Hepatocyte (in vitro differentiated cells): ENCODE data around the gene CFAP206. TPM values are rescaled to one million over a fixed set of nuclear protein-coding genes. Genes with fewer than 3 reads are reported as not detected.

ENCODE experiments used
- DNase-seq: peaks from one replicate; pipeline ENCODE4 v3.0.0-alpha.2; 2016; ENCODE audit warnings: low spot score
- H2AFZ ChIP-seq: fragments of 200-600 bp; sonication (generic); 2 replicates; pipeline ENCODE4 v1.6.0; 2016; ENCODE audit warnings: antibody characterized with exemption, mild to moderate bottlenecking
- H3K27ac ChIP-seq: fragments of 200-600 bp; sonication (generic); 2 replicates; pipeline ENCODE4 v1.5.1; 2016; ENCODE audit warnings: mild to moderate bottlenecking
- H3K27me3 ChIP-seq: fragments of 200-600 bp; sonication (generic); 2 replicates; pipeline ENCODE4 v1.6.1; 2016
- H3K36me3 ChIP-seq: fragments of 200-600 bp; sonication (generic); replicated peaks from 2 replicates; pipeline ENCODE4 v1.5.1; 2016; ENCODE audit warnings: low read depth; ENCODE audit not compliant: insufficient read depth
- H3K4me1 ChIP-seq: fragments of 200-600 bp; sonication (generic); 2 replicates; pipeline ENCODE4 v1.5.1; 2016; ENCODE audit warnings: mild to moderate bottlenecking, moderate library complexity; ENCODE audit not compliant: insufficient read depth
- H3K4me2 ChIP-seq: fragments of 200-600 bp; sonication (generic); 2 replicates; pipeline ENCODE4 v1.6.0; 2016
- H3K4me3 ChIP-seq: fragments of 200-600 bp; sonication (generic); 2 replicates; pipeline ENCODE4 v1.5.1; 2016; ENCODE audit warnings: mild to moderate bottlenecking
- H3K79me2 ChIP-seq: fragments of 200-600 bp; sonication (generic); 2 replicates; pipeline ENCODE4 v1.6.0; 2017; ENCODE audit warnings: mild to moderate bottlenecking
- H3K9me2 ChIP-seq: fragments of 200-600 bp; sonication (generic); replicated peaks from 2 replicates; pipeline ENCODE4 v1.6.0; 2017; ENCODE audit warnings: mild to moderate bottlenecking; ENCODE audit not compliant: insufficient read depth
- H3K9me3 ChIP-seq: fragments of 200-600 bp; sonication (generic); 2 replicates; pipeline ENCODE4 v1.5.1; 2016; ENCODE audit warnings: low read depth, mild to moderate bottlenecking
- H4K20me1 ChIP-seq: fragments of 200-600 bp; sonication (generic); 2 replicates; pipeline ENCODE4 v1.6.0; 2016; ENCODE audit warnings: mild to moderate bottlenecking; ENCODE audit not compliant: insufficient read depth, poor library complexity, severe bottlenecking
- CTCF ChIP-seq: fragments of 200-600 bp; sonication (generic); IDR thresholded peaks from 2 replicates; pipeline ENCODE4 v1.5.1; 2016; ENCODE audit warnings: antibody characterized with exemption, mild to moderate bottlenecking; ENCODE audit not compliant: poor library complexity
- EZH2 ChIP-seq: fragments of 200-600 bp; sonication (generic); IDR thresholded peaks from 2 replicates; pipeline ENCODE4 v1.6.1; 2016; ENCODE audit warnings: antibody characterized with exemption, mild to moderate bottlenecking, borderline replicate concordance
- EZH2phosphoT487 ChIP-seq: fragments of 200-600 bp; sonication (generic); IDR thresholded peaks from one replicate; pipeline ENCODE4 v1.6.1; 2018; ENCODE audit warnings: antibody characterized with exemption, mild to moderate bottlenecking, low read depth, moderate library complexity; ENCODE audit not compliant: unreplicated experiment, severe bottlenecking
- WGBS: methylation state at CpG from one replicate; pipeline ENCODE4 v1.1.6; 2016; ENCODE audit warnings: low lambda C conversion rate; ENCODE audit errors: missing lambda C conversion rate; 5-methylcytosine and 5-hydroxymethylcytosine counted together
- polyA plus RNA-seq: library from polyadenylated mRNA; unstranded; fragments of >200 nt; fragmentation: Nextera tagmentation; extraction: Ambion mirVana; gene quantifications from 2 replicates; pipeline ENCODE4 v1.2.1, GENCODE V29; 2016
- total RNA-seq: library from RNA; depleted of rRNA; stranded (reverse); fragments of >200 nt; gene quantifications from 2 replicates; pipeline ENCODE4 v1.2.3, GENCODE V29; 2014

The CFAP206 gene
- total and polyA plus RNA-seq, 2 experiments from 2014 or later = 0.20 TPM; not detected in 1

GRCh38 chr6:87472525-87473418, 65.0 kb downstream of the CFAP206 start, which contains the start of gene SLC35A1:
TSS of gene SLC35A1 (plus strand) at chr6:87472974. CDS start at chr6:87473004, 30 bp downstream.
- H3K36me3 ChIP-seq = no peaks in the 10 kb centered on the region
- no peaks in the 10 kb centered on the region for H3K27me3 ChIP-seq
- H3K4me3 ChIP-seq = peak within 1 kb of the TSS; percentile 97
- H3K9me3 ChIP-seq = no peaks in the 10 kb centered on the region
- peak; percentile 89 for DNase-seq
- peak within 1 kb of the TSS; percentile 93 for H3K4me2 ChIP-seq
- peaks cover 5% of the 10 kb centered on the region for H4K20me1 ChIP-seq
- WGBS = under 1% methylated on average over 49 of the region's 70 CpGs
- H3K79me2 ChIP-seq = peaks cover 36% of the 10 kb centered on the region
- peaks cover 7% of the 10 kb centered on the region for H3K4me1 ChIP-seq
- H3K9me2 ChIP-seq = no peaks in the 10 kb centered on the region
- peak within 1 kb of the TSS; percentile 95 for H3K27ac ChIP-seq
- TF ChIP-seq EZH2 (no peak), CTCF (no peak), EZH2phosphoT487 (no peak)
- peak within 1 kb of the TSS; percentile 92 for H2AFZ ChIP-seq

GRCh38 chr6:87473419-87473903, 65.7 kb downstream of the CFAP206 start:
- Histone ChIP-seq H3K27ac (peak overlapping the region; percentile 95), H3K4me2 (peak overlapping the region; percentile 93), H3K27me3 (no peaks in the 10 kb centered on the region), H3K4me3 (peak overlapping the region; percentile 97), H3K79me2 (peaks cover 36% of the 10 kb centered on the region), H3K9me2 (no peaks in the 10 kb centered on the region), H3K4me1 (peaks cover 7% of the 10 kb centered on the region), H3K9me3 (no peaks in the 10 kb centered on the region), H3K36me3 (no peaks in the 10 kb centered on the region), H2AFZ (peak overlapping the region; percentile 92), H4K20me1 (peaks cover 5% of the 10 kb centered on the region)
- 5% methylated on average over 15 of the region's 15 CpGs for WGBS
- no peak for TF ChIP-seq EZH2
- no peak for TF ChIP-seq EZH2phosphoT487
- no peak for TF ChIP-seq CTCF
- peak; percentile 75 for DNase-seq

GRCh38 chr6:87481931-87482330, 74.2 kb downstream of the CFAP206 start:
- TF ChIP-seq CTCF = no peak
- TF ChIP-seq EZH2phosphoT487 = no peak
- no peak for TF ChIP-seq EZH2
- H3K27ac ChIP-seq = no peak overlapping the region
- 78% methylated on average over 3 of the region's 3 CpGs for WGBS

More at GRCh38 chr6:87481931-87482330, 74.2 kb downstream of the CFAP206 start:
- no peaks in the 10 kb centered on the region for H3K9me3 ChIP-seq
- H3K9me2 ChIP-seq = no peaks in the 10 kb centered on the region
- no peaks in the 10 kb centered on the region for H3K36me3 ChIP-seq
- peaks cover 5% of the 10 kb centered on the region for H3K79me2 ChIP-seq
- peaks cover 2% of the 10 kb centered on the region for H3K4me1 ChIP-seq
- H3K4me3 ChIP-seq = no peak overlapping the region
- H3K4me2 ChIP-seq = no peak overlapping the region
- no peaks in the 10 kb centered on the region for H4K20me1 ChIP-seq
- no peaks in the 10 kb centered on the region for H3K27me3 ChIP-seq
- no peak overlapping the region for H2AFZ ChIP-seq
- no peak for DNase-seq
